Esophagus squamous epithelium (tissue), 4 donors: Measurements from ENCODE around the gene C2orf92.

Source experiments
- CTCF ChIP-seq, 6 experiments: fragments of 450-650 bp in 4 of 6; fragments of 200-600 bp in 2 of 6; sonication (generic) in 2 of 6; IDR thresholded peaks; one replicate each; pipeline ENCODE4 v1.5.1; 2016 to 2019; ENCODE audit warnings: antibody characterized with exemption in 6 of 6, mild to moderate bottlenecking in 4 of 6, moderate library complexity in 4 of 6
- POLR2A ChIP-seq, 4 donors: fragments of 450-650 bp; IDR thresholded peaks; one replicate each; pipeline ENCODE4 v1.6.1; 2017; ENCODE audit warnings: antibody characterized with exemption in 4 of 4, mild to moderate bottlenecking in 4 of 4, moderate library complexity in 3 of 4

GRCh38 chr2:97747285-97747684 is 77.8 kb downstream of the C2orf92 start:
- TF ChIP-seq CTCF (IDR thresholded peaks at IDR 0.05): no peak
- no peak for TF ChIP-seq POLR2A (IDR thresholded peaks at IDR 0.05)
